Upper lobe of left lung (tissue), 4 donors: ENCODE data around the gene REC114.

Experiments used
- EP300 ChIP-seq, 4 donors: sonication (generic); formaldehyde crosslinking; IDR thresholded peaks; one replicate each; pipeline ENCODE4 v1.5.1; 2017; ENCODE audit warnings: antibody characterized with exemption in 4 of 4, control low read depth in 2 of 4
- POLR2A ChIP-seq, 4 donors: fragments of 450-650 bp; IDR thresholded peaks; one replicate each; pipeline ENCODE4 v1.5.1; 2016 to 2017; ENCODE audit warnings: antibody characterized with exemption in 4 of 4, mild to moderate bottlenecking in 2 of 4
- POLR2AphosphoS5 ChIP-seq, 2 donors: sonication (generic); formaldehyde crosslinking; IDR thresholded peaks; one replicate each; pipeline ENCODE4 v1.5.1; 2017; ENCODE audit warnings: antibody characterized with exemption in 2 of 2
- TF ChIP-seq, protein P1 (sequence below), 6 experiments: fragments of 450-650 bp in 4 of 6; fragments of 200-600 bp in 2 of 6; sonication (generic) in 2 of 6; IDR thresholded peaks; one replicate each; pipeline ENCODE4 v1.5.1; 2016 to 2019; ENCODE audit warnings: antibody characterized with exemption in 6 of 6

DNA sequence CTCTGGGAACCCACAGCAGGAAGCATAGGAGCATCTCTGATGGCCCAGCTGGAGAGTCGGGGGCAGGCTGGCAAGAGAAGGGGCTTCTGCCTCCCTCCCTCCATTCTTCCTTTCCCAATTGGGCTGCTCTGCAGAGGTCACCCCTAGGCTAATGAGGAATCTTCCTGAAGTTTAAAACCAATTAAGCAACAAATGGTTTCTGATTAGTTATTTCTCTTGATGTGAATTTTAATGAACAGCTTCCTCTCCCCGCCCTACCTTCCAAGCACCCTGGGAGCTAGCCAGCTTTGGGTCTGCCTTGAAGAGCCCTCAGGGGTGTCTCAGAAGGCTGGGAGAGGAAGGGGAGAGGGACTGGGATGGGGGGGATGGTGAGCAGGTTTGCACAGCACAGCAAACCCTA is 49.6 kb upstream of the REC114 start:
- TF ChIP-seq, protein P1, sequence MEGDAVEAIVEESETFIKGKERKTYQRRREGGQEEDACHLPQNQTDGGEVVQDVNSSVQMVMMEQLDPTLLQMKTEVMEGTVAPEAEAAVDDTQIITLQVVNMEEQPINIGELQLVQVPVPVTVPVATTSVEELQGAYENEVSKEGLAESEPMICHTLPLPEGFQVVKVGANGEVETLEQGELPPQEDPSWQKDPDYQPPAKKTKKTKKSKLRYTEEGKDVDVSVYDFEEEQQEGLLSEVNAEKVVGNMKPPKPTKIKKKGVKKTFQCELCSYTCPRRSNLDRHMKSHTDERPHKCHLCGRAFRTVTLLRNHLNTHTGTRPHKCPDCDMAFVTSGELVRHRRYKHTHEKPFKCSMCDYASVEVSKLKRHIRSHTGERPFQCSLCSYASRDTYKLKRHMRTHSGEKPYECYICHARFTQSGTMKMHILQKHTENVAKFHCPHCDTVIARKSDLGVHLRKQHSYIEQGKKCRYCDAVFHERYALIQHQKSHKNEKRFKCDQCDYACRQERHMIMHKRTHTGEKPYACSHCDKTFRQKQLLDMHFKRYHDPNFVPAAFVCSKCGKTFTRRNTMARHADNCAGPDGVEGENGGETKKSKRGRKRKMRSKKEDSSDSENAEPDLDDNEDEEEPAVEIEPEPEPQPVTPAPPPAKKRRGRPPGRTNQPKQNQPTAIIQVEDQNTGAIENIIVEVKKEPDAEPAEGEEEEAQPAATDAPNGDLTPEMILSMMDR (IDR thresholded peaks at IDR 0.05): no peak
- TF ChIP-seq POLR2AphosphoS5 (IDR thresholded peaks at IDR 0.05) (no peak), POLR2A (IDR thresholded peaks at IDR 0.05) (no peak), EP300 (IDR thresholded peaks at IDR 0.05) (no peak)
